HG03097 (cell line): ENCODE data around the gene ORMDL3.
"Not testable (repeated sequence)": the region's sequence is repeated elsewhere in the genome, so short reads cannot be mapped to it uniquely, and the experiment has no call there.

Experiments
- ATAC-seq: cut with Tn5 transposase; IDR thresholded peaks from one replicate; pipeline ENCODE4 v1.9.1; 2021; ENCODE audit not compliant: unreplicated experiment, low FRiP score

Gene ORMDL3

DNA sequence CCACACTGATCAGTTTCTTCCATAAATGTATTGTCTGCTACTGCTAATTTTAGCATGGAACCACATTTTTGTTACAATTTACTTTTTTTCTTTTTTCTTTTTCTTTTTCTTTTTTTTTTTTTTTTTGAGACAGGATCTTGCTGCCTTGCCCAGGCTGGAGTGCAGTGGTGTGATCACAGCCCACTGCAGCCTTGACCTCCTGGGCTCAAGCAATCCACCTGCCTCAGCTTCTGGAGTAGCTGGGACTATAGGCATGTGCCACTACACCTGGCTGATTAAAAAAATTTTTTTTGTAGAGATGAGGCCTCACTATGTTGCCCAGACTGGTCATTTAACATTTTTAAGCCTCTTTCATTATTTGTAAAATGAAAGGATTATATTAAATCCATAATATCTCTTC is 40.3 kb downstream of the ORMDL3 start:
- ATAC-seq = no peak

- not testable (repeated sequence) for ATAC-seq
Observed at GRCh38 chr17:39886102-39886501, 41.3 kb downstream of the ORMDL3 start.

GRCh38 chr17:39872751-39873150 is 54.6 kb downstream of the ORMDL3 start:
- no peak for ATAC-seq

- no peak for ATAC-seq
Observed at GRCh38 chr17:39871801-39872200, 55.6 kb downstream of the ORMDL3 start.
